AG04449 (cell line): Measurements from ENCODE around the gene AEBP1.

ENCODE experiments used
- CTCF ChIA-PET: fragments of 350-600 bp; formaldehyde crosslinking; extraction: SDS; loops from one replicate; lab custom pipeline; 2021; ENCODE audit warnings: antibody characterized with exemption; lab: Yijun Ruan, JAX
- POLR2A ChIA-PET: fragments of 400-600, 350-600 bp; formaldehyde crosslinking; extraction: SDS; loops from one replicate; lab custom pipeline; 2020; ENCODE audit warnings: antibody characterized with exemption, inconsistent platforms; lab: Yijun Ruan, JAX
- DNase-seq: peaks from one replicate; pipeline ENCODE4 v3.0.0-alpha.2; 2010; ENCODE audit warnings: low read depth, low spot score
- H3K4me3 ChIP-seq: 2 replicates; pipeline ENCODE4 v1.5.1; 2011; ENCODE audit warnings: low read depth, mild to moderate bottlenecking, control low read depth, low read length
- CTCF ChIP-seq: IDR thresholded peaks from one replicate; pipeline ENCODE4 v1.5.1; 2011; ENCODE audit warnings: mild to moderate bottlenecking, moderate library complexity, low read length, control low read depth, inconsistent platforms; ENCODE audit not compliant: insufficient read depth; ENCODE audit errors: missing control alignments

The AEBP1 gene

GRCh38 chr7:44163591-44163990, 59.4 kb downstream of the AEBP1 start:
- peak; percentile 86 for DNase-seq
- POLR2A ChIA-PET = interaction anchor here (1.0 to 1.1 kb wide), 2 partner anchors 13 to 41 kb away, joined by 3 to 4 read pairs; partner anchors contain the start of gene POLD2
- TF ChIP-seq CTCF = no peak
- no peak overlapping the region for H3K4me3 ChIP-seq
- CTCF ChIA-PET = interaction anchor here (1.0 to 2.5 kb wide), 7 partner anchors 9 to 91 kb away, joined by 3 to 8 read pairs (median 4); no protein-coding TSS in a partner anchor
